Neuron (in vitro differentiated cells): ENCODE data around the gene PAX5.

Experiments
- H2AFZ ChIP-seq: one replicate; pipeline ENCODE4 v1.6.1; 2013; ENCODE audit warnings: low read depth, mild to moderate bottlenecking, inconsistent platforms, low read length, moderate library complexity
- H3K27me3 ChIP-seq: one replicate; pipeline ENCODE4 v1.6.1; 2013; ENCODE audit warnings: low read length; ENCODE audit not compliant: insufficient read depth
- H3K36me3 ChIP-seq: one replicate; pipeline ENCODE4 v1.6.1; 2013; ENCODE audit warnings: low read length; ENCODE audit not compliant: insufficient read depth
- H3K4me1 ChIP-seq: one replicate; pipeline ENCODE4 v1.6.1; 2013; ENCODE audit warnings: low read length; ENCODE audit not compliant: insufficient read depth
- H3K4me3 ChIP-seq: 2 replicates; pipeline ENCODE4 v1.5.1; 2013; ENCODE audit warnings: mild to moderate bottlenecking, low read length, moderate library complexity
- H3K9me3 ChIP-seq: one replicate; pipeline ENCODE4 v1.6.1; 2013; ENCODE audit warnings: low read length

Gene PAX5

DNA sequence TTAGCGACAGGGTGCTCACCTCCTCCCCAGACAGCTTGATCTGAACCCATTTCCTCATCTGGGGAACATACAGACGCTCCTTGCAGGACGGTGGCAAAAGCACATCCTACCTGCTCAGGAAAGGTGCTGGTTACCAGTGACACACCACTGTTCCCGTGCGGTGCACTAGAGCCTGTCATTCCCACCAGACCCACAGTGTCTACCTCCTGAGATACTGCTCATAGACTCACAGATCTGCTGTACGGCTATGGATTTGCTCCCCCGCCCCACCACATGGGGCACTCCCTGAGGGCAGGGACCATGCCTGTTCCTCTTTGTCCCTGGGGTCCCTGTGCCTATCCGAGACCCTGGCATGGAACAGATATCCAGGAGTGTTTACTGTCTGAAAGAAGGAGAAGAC lies 208.9 kb downstream of the PAX5 start:
- Histone ChIP-seq H3K9me3 (no peaks in the 10 kb centered on the region), H2AFZ (no peak overlapping the region), H3K27me3 (peaks cover 9% of the 10 kb centered on the region), H3K4me1 (no peaks in the 10 kb centered on the region), H3K36me3 (no peaks in the 10 kb centered on the region), H3K4me3 (no peak overlapping the region)

DNA sequence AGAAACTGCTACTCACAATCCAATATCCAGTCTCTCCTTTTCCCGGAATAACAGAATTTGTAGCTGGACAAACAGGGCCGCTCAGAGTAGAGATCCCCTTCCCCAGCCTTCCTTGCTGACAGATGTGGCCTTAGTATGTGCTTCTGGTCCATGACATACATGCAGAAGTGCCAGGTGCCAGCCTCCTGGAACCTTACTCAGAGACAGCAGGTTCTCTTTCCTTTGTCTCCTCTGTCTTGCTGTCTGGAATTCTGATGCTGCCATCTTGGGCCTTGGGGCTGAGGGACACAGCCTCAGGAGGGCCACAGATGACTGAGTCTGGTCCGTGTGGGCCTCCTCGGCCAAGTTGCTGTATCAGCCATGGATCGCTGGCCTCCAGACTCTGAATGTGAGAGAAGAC lies 210.1 kb downstream of the PAX5 start:
- Histone ChIP-seq H3K36me3 (no peaks in the 10 kb centered on the region), H3K9me3 (no peaks in the 10 kb centered on the region), H3K4me1 (peaks cover 4% of the 10 kb centered on the region), H2AFZ (no peak overlapping the region), H3K4me3 (no peak overlapping the region), H3K27me3 (peaks cover 10% of the 10 kb centered on the region)

DNA sequence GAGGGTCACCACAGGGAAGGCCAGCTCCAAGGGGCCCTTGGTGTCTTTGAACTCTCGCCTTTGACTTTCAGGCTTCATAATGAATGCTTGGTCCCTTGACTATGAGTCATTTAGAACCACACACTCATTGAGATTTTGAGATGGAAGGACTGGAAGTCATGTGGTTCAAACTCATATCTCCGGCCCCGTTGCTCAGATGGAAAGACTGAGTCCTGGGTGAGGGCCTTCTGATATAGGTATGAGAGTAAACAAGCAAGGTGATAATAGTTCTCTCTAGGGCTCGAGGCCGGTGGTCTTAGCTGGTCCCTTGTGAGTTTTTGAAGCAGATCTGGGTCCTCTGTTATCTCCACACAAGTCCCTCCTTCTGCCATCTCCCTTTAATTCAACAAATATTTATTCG lies 210.6 kb downstream of the PAX5 start:
- H3K4me1 ChIP-seq: peaks cover 8% of the 10 kb centered on the region
- no peak overlapping the region for H2AFZ ChIP-seq
- no peak overlapping the region for H3K4me3 ChIP-seq
- no peaks in the 10 kb centered on the region for H3K9me3 ChIP-seq
- H3K36me3 ChIP-seq: no peaks in the 10 kb centered on the region
- peaks cover 10% of the 10 kb centered on the region for H3K27me3 ChIP-seq

DNA sequence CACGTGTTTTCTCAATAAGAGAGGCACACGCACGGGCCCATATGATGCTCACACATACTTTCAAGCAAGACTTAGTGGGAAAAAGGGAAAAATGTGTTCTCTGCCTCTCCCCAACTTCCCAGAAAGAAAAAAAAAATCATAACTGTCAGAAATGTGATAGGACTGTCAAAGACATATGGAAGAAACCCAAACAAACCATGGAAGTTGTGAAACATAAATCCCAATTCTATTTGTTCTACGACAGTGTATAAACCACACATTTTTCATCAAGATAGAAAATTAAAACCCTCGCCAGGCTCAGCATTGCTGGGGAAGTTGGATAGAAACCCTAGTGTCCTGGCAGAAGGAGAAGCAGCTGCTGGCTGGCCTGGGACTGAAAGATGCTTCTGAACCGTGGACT lies 211.9 kb downstream of the PAX5 start:
- Histone ChIP-seq H3K27me3 (peaks cover 10% of the 10 kb centered on the region), H2AFZ (no peak overlapping the region), H3K36me3 (no peaks in the 10 kb centered on the region), H3K4me1 (peaks cover 14% of the 10 kb centered on the region), H3K9me3 (no peaks in the 10 kb centered on the region), H3K4me3 (no peak overlapping the region)

DNA sequence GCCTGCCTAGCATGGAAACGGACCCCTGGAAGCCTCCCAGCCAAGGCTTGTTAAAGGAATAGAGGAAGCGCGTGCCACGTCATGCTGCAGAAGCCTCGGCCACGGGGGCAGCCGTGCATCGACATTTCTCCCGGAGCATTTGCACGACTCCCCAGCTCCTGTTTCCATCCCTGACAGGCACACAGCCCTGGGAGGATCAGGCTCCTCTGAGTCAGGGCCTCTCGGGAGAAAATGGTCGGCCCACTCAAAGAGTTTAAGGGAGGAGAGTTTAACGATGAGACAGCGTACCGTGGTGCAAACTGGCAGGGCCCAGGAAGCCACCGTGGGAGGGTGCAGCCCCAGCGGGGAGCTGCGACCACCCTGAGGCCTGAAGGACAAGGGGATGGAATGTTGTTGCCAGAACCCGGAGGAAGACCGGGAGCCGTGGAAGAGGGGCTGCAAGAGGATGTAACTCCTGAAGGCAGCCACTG lies 213.6 kb downstream of the PAX5 start:
- peaks cover 10% of the 10 kb centered on the region for H3K27me3 ChIP-seq
- H3K9me3 ChIP-seq: no peaks in the 10 kb centered on the region
- H2AFZ ChIP-seq: no peak overlapping the region
- no peak overlapping the region for H3K4me3 ChIP-seq
- no peaks in the 10 kb centered on the region for H3K36me3 ChIP-seq
- H3K4me1 ChIP-seq: peaks cover 14% of the 10 kb centered on the region

DNA sequence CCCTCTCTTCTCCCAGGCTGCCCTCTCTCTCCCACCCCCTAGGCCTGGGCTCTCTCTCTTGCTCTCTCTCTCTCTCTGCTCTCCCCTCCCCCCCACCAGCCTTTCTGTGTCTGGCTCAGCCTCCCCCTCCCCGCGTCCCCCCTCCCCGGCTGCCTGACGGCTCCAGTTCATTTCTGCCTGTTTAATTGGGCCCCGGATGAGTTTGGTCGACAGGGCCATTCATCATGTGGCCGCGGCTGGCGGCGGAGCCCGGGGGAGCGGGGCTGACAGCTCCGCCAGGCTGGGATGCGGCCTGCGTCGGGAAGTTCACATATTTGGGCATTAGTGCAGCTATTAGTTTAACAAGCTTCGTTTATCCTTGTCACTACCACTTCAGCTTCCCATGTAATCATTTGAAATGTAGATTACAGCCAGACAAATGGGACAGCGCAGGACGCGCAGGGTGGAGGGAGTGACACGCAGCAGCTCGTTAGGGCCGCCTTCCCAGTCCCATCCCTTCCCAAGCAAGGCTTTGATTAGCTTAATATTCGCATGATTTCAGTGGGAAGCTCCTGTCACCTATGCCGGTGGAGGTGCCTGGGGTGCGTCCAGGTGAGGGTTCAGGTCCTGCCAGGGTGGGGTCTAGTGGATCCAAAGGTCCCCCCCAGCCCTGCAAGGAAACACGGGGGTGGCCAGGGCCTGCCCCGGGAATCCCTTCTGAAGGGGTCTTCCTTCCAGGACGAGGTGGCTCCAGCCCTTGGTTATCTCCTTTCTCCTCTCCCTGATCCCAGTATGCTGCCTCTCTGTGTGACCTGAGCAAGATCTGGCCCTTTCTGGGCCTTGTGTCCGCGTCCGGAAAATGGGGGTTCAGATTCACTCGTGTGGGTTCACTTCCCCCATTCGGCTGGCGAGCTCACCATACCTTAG lies 214.8 kb downstream of the PAX5 start:
- no peaks in the 10 kb centered on the region for H3K9me3 ChIP-seq
- H2AFZ ChIP-seq: no peak overlapping the region
- peaks cover 10% of the 10 kb centered on the region for H3K27me3 ChIP-seq
- H3K4me3 ChIP-seq: peak overlapping the region; percentile 13
- H3K36me3 ChIP-seq: no peaks in the 10 kb centered on the region
- H3K4me1 ChIP-seq: peaks cover 14% of the 10 kb centered on the region

DNA sequence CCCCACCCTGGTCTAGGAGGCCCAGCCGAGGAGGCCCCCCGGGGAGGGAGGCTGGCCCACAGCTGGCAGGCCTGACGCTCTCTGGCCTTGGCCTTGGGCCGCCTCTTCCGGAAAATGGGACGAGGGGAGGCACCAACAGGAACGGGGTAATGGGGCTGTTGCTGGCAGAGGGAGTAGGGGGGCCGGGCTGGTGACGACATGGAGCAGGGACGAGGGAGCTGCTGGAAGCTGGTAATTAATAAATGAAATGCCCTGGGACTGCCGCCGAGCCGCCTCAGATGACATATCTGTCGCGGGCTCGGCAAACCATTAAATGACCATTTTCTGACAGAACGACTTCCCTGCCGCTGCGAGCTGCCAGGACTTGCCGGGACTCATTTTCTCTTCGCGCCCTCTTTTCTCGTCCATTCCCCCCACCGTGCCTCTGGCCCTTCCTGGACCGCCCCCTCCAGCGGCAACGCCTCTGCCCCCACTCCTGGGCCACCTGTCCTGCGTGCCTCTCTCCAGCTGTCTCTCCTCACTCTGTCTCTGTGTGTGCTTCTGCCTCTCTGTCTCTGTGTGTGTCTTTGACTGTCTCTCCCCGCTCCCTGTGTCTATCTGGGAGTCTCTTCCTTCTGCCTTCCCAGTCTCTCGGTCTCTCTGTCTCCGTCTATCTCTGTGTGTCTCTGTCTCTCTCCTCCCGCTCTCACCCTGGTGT lies 215.7 kb downstream of the PAX5 start:
- Histone ChIP-seq H3K4me1 (peaks cover 14% of the 10 kb centered on the region), H2AFZ (no peak overlapping the region), H3K36me3 (no peaks in the 10 kb centered on the region), H3K4me3 (peak overlapping the region; percentile 12), H3K9me3 (no peaks in the 10 kb centered on the region), H3K27me3 (peaks cover 10% of the 10 kb centered on the region)

DNA sequence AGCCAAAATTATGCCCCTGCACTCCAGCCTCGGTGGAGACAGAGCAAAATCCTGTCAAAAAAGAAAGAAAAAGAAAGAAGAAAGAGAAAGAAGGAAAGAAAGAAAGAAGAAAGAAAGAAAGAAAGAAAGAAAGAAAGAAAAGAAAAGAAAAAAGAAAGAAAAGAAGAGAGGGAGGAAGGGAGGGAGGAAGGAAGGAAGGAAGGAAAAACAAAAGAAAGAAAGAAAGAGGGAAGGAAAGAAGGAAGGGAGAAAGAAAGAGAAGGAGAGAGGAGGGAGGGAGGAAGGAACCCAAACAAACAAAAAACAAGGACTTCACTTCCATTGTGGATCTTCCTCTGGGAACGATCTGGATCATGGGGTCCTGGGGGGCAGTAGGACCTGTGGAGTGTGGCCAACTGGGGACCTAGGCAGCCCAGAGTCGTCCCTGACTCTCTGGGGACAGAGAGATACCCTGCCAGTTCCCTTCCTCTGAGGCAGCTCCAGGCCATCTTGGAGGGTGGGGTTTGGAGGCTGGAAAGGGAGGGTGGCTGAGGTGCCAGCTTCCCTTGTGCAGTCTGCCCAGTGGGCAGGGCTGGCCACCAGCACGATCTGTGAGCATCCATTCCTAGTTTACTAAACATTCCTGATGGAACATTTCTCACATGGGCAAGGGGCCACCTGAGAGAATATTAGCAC lies 216.8 kb downstream of the PAX5 start:
- H2AFZ ChIP-seq: no peak overlapping the region
- no peaks in the 10 kb centered on the region for H3K36me3 ChIP-seq
- no peaks in the 10 kb centered on the region for H3K9me3 ChIP-seq
- H3K4me1 ChIP-seq: peaks cover 14% of the 10 kb centered on the region
- no peak overlapping the region for H3K4me3 ChIP-seq
- peaks cover 10% of the 10 kb centered on the region for H3K27me3 ChIP-seq

DNA sequence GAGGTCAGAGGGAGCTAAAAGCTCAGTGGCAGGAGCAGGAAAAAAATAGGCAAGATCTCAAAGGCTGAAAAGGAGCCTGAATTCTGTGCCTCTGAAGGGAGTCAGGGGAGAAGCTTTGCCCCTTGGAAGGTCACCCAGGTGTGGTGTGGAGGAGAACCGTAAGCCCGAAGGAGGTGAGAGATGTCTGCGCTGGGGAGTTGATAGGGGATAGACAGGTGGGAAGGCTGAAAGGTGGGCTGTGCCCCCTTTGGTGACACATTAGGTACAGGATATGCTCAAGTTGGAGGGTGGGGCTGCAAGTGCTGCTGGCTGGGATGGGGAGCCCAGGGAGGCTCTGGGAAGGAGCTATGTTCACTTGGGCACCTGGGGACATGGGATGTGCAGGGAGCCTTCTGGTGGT lies 217.7 kb downstream of the PAX5 start:
- Histone ChIP-seq H3K36me3 (no peaks in the 10 kb centered on the region), H3K4me1 (peaks cover 14% of the 10 kb centered on the region), H3K9me3 (no peaks in the 10 kb centered on the region), H3K27me3 (peaks cover 5% of the 10 kb centered on the region), H3K4me3 (no peak overlapping the region), H2AFZ (no peak overlapping the region)

DNA sequence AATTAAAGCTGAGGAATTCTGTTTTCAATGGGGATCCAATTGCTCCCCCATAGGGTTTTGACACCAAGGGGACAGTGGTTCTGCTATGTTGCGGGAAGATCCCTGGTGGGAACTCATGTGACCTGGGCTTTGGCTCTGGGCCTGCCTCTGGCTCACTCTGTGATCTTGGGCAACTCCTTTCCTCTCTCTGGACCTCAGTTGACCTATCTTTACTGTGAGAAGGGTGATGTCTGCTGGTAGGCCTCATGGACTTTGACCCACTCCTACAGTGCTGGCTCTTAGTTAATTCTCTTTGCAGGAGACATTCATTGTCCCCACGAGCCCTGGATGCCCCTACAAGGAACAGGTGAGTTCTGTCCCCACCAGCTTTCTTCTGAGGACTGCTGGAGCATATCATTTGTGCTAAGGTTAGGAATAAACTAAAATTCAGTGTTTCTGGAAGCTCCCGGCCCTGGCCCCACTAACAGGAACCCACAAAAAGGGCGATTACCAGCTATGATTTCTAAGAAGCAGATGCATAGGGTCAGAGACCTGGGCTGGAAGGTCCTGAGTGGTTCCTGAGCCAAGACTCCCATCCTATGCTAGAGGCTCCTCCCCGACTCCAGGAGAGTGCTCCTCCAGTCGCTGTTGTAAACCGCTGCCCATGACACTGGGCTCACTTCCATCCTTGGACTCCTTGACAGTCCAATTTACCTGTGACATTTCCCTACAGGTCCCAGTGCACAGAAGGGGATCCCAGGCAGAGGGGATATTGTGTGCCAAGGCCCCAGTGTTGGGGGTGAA lies 218.3 kb downstream of the PAX5 start:
- H3K36me3 ChIP-seq: no peaks in the 10 kb centered on the region
- no peaks in the 10 kb centered on the region for H3K9me3 ChIP-seq
- H3K4me1 ChIP-seq: peaks cover 14% of the 10 kb centered on the region
- H2AFZ ChIP-seq: no peak overlapping the region
- peaks cover 5% of the 10 kb centered on the region for H3K27me3 ChIP-seq
- H3K4me3 ChIP-seq: no peak overlapping the region

DNA sequence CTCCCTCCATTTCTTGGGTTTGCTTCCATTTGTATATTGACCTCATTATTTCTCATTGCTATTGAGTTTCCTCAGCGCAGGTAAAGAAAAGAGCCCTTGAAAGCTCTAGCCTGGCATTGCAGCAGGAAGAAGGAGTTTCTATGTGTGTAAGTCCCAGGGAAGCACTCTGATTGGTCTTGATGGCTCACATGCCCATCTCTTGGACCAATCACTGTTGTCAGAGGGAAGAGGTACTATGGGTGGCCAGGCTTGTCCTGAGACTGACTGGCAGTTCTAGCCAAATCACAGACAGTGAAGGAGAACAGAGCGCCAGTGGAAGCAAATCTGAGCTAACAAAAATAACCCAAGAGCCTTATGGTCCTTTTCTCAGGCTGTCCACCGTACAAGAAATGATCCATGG lies 219.0 kb downstream of the PAX5 start:
- Histone ChIP-seq H3K27me3 (no peaks in the 10 kb centered on the region), H3K9me3 (no peaks in the 10 kb centered on the region), H2AFZ (no peak overlapping the region), H3K4me1 (peaks cover 14% of the 10 kb centered on the region), H3K4me3 (no peak overlapping the region), H3K36me3 (no peaks in the 10 kb centered on the region)

DNA sequence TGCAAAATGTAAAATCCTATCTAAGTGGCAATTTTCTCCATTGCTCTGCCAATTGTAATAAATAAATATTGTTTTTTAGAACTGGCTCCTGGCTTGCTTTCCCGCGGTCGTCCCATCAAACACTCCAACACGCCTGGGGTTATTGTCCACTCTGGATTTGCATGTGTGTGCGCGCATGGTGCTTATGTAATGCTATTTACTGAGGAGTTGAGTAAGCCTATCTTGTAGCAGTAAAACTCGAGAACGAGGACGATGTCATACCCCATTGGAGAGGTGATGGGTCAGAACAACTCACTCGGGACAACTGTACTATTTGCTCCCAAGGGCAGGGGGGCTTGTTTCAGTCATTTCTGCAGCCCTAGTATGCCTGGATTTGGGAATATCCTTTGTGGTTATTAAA lies 220.9 kb downstream of the PAX5 start:
- H3K4me1 ChIP-seq: peaks cover 3% of the 10 kb centered on the region
- H3K9me3 ChIP-seq: no peaks in the 10 kb centered on the region
- H2AFZ ChIP-seq: no peak overlapping the region
- H3K36me3 ChIP-seq: no peaks in the 10 kb centered on the region
- no peak overlapping the region for H3K4me3 ChIP-seq
- H3K27me3 ChIP-seq: no peaks in the 10 kb centered on the region
